Measurements from ENCODE around the gene CUL7.
"Not testable (repeated sequence)": the region's sequence is repeated elsewhere in the genome, so short reads cannot be mapped to it uniquely, and the experiment has no call there.

Gene CUL7

GRCh38 chr6:43045371-43045930 lies 8.2 kb downstream of the CUL7 start:
- DNase-seq (ENCODE audit: low read depth in 2 of 2): no peak

DNA sequence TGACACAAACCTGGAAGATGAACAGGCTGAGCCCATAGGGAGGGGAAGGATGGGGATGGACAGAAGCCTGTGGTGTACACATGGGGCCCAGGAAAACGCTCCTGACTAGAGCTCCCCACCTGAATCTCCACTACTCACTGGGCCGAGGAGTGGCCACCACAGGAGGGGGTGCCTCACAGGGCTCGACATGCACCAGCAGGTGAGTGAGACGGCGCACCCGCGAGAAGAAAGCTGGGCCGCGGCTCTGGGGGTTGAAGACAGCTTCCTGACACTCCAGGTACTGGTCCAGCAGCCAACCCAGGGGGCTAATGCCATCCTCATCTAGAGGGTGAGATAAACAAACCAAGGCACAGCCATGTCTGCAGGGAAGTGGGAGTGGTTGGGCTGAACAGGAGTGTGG lies 10.3 kb downstream of the CUL7 start:
- DNase-seq (ENCODE audit: low read depth in 2 of 2): no peak

- not testable (repeated sequence) for DNase-seq (ENCODE audit: low read depth in 2 of 2)
These were observed 12.2 kb downstream of the CUL7 start for GRCh38 chr6:43041475-43041874.

GRCh38 chr6:43040542-43041257 lies 13.0 kb downstream of the CUL7 start:
- no peak for DNase-seq (ENCODE audit: low read depth in 2 of 2)

DNA sequence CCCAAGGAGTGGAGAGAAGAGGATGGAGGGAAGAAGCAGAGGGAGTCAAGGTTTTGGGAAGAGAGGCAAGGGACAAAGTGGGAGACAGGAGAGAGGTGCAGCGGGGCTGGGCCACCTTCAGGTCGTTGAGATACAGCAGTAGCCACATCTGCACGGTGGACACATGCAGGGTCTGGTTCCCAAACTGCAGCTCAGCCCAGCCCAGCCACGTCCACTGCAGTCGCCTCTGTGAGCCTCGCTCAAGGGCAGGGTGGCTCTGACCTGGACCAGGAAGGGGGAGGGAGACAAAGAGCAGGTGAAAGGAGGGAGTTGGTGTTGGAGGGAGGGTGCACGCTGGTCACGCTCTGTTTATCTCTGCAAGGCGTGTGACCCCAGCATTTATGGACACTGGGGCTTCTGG lies 14.9 kb downstream of the CUL7 start:
- DNase-seq (ENCODE audit: low read depth in 2 of 2): no peak

DNA sequence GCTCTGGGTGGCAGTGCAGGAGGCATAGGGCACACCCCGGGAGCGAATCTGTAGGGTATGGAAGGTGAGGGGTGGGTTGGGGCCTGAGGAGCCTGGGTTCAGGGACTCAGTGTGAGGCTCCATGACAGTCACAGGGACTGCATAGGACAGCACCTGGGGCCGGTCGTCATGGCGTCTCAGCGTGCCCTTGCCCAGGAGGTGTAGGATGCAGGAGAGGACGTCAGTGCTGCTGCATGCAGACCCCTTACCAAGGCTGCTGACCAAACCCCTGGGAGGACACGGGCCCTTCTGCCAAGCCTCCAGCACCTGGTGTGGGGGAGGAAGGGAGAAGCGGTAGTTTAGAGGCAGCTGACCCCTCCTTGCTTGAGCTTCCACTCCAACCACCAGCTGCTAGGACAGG lies 15.9 kb downstream of the CUL7 start:
- no peak for DNase-seq (ENCODE audit: low read depth in 2 of 2)

- DNase-seq (ENCODE audit: low read depth in 2 of 2): no peak
These were observed 16.5 kb downstream of the CUL7 start for GRCh38 chr6:43037197-43037596.

GRCh38 chr6:43036712-43037111 lies 16.9 kb downstream of the CUL7 start:
- DNase-seq (ENCODE audit: low read depth in 2 of 2): no peak

GRCh38 chr6:43035495-43036194 lies 18.0 kb downstream of the CUL7 start:
- DNase-seq (ENCODE audit: low read depth in 2 of 2): no peak

- no peak for DNase-seq (ENCODE audit: low read depth in 2 of 2)
These were observed 19.5 kb downstream of the CUL7 start for GRCh38 chr6:43034190-43034525.

GRCh38 chr6:43033496-43034189 lies 20.0 kb downstream of the CUL7 start:
- no peak for DNase-seq (ENCODE audit: low read depth in 2 of 2)

DNA sequence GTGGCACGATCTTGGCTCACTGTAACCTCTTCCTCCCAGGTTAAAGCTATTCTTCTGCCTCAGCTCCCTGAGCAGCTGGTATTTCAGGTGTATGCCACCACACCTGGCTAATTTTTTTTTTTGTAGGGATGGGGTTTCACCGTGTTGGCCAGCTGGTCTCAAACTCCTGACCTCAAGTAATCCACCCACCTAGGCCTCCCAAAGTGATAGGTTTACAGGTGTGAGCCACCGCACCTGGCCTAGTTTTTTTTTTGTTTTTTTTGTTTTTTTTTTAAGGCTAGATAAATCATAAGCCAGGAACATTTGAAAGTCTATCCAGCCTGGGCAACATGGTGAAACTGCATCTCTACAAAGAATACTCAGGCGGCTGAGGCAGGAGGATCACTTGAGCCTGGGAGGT lies 21.3 kb downstream of the CUL7 start:
- no peak for DNase-seq (ENCODE audit: low read depth in 2 of 2)

- no peak for DNase-seq (ENCODE audit: low read depth in 2 of 2)
These were observed 24.5 kb downstream of the CUL7 start for GRCh38 chr6:43029120-43029519.

DNA sequence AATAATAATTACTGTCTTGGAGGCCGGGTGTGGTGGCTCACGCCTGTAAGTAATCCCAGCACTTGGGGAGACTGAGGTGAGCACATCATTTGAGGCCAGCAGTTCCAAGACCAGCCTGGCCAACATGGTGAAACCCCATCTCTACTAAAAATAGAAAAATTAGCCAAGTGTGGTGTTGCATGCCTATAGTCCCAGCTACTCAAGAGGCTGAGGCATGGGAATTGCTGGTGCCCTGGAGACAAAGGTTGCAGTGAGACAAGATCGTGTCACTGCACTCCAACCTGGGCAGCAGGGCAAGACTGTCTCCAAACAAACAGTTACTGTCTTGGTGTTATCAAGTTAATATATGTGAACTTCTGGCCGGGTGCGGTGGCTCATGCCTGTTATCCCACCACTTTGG lies 27.3 kb downstream of the CUL7 start:
- DNase-seq (ENCODE audit: low read depth in 2 of 2): no peak

GRCh38 chr6:43024436-43024835 lies 29.2 kb downstream of the CUL7 start:
- no peak for DNase-seq (ENCODE audit: low read depth in 2 of 2)

GRCh38 chr6:43021270-43022047 lies 32.2 kb downstream of the CUL7 start, which contains the start of gene RRP36:
TSS of gene RRP36 (plus strand) at chr6:43021623. CDS start at chr6:43021655, 32 bp downstream.
- DNase-seq (ENCODE audit: low read depth in 2 of 2): peak; percentile 42 to 50

DNA sequence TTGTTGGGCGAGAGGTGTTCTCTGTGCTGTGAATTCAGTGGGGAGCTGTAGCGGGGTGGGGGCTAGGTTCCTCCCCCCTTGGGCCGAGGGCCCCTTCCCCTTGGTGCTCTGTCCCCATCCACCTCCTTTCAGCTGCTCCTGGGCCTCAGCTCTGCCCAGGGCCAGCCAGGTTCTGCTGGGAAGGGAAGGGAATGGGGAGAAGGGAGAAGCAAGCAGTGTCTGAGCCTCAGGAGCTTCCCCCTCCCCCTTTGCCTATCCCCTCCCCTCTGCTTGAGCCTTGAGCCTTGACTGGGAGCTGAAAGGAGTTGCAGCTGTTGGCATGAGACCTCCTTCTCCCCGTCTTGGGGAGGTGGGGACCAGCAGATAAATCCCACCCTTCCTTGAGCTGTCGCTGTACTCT lies 32.8 kb downstream of the CUL7 start:
- no peak for DNase-seq (ENCODE audit: low read depth in 2 of 2)

GRCh38 chr6:43020052-43020705 lies 33.5 kb downstream of the CUL7 start:
- no peak for DNase-seq (ENCODE audit: low read depth in 2 of 2)

GRCh38 chr6:43019152-43019551 lies 34.5 kb downstream of the CUL7 start:
- no peak for DNase-seq (ENCODE audit: low read depth in 2 of 2)

GRCh38 chr6:43016943-43017334 lies 36.7 kb downstream of the CUL7 start:
- no peak for DNase-seq (ENCODE audit: low read depth in 2 of 2)
